Adrenal gland (tissue), 5 donors: Measurements from ENCODE around the gene GAK.

Experiments used
- POLR2A ChIP-seq, 2 donors: fragments of 450-650 bp; IDR thresholded peaks; one replicate each; pipeline ENCODE4 v1.6.1; 2017; ENCODE audit warnings: antibody characterized with exemption in 2 of 2, mild to moderate bottlenecking in 2 of 2, moderate library complexity in 1 of 2
- TF ChIP-seq, protein P1 (sequence below), 6 experiments: fragments of 450-650 bp in 4 of 6; fragments of 200-600 bp in 2 of 6; sonication (generic) in 1 of 6; IDR thresholded peaks; 1 replicate in 5 of 6; 2 replicates in 1 of 6; pipeline versions ENCODE4 v1.5.1 to v1.8.0; 2016 to 2021; ENCODE audit warnings: antibody characterized with exemption in 6 of 6, mild to moderate bottlenecking in 2 of 6, moderate library complexity in 1 of 6
- donor health status: DM: no; HTN: no; CAD: no.

DNA sequence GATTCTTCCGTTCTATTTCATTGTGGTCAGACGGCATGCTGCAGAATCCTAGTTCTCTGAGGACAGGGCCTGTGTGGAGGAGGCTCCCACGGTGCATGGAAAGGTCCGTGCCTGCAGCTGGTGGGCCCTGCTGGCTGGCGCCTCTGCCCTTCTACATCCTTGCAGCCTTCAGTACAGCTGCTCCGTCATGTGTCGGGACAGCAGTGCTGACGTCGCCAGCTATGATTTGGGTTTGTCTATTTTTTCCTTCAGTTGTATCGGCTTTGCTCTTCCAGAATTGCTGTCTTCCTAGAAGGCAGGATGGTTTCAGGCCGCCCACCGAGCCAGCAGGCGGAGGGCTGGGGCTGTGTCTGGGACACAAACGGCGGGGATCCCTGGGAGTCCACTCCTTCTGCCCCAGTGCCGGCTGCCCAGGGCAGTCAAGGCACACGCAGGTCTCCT is 74.1 kb downstream of the GAK start:
- TF ChIP-seq POLR2A (IDR thresholded peaks at IDR 0.05): no peak
- TF ChIP-seq, protein P1, sequence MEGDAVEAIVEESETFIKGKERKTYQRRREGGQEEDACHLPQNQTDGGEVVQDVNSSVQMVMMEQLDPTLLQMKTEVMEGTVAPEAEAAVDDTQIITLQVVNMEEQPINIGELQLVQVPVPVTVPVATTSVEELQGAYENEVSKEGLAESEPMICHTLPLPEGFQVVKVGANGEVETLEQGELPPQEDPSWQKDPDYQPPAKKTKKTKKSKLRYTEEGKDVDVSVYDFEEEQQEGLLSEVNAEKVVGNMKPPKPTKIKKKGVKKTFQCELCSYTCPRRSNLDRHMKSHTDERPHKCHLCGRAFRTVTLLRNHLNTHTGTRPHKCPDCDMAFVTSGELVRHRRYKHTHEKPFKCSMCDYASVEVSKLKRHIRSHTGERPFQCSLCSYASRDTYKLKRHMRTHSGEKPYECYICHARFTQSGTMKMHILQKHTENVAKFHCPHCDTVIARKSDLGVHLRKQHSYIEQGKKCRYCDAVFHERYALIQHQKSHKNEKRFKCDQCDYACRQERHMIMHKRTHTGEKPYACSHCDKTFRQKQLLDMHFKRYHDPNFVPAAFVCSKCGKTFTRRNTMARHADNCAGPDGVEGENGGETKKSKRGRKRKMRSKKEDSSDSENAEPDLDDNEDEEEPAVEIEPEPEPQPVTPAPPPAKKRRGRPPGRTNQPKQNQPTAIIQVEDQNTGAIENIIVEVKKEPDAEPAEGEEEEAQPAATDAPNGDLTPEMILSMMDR (IDR thresholded peaks at IDR 0.05): no peak
